Endometrial microvascular endothelial cells (primary cell): ENCODE results near the gene BPNT1. TPM values are rescaled to one million over a fixed set of nuclear protein-coding genes. Genes with fewer than 3 reads are reported as not detected.
"Not testable (repeated sequence)": the region's sequence is repeated elsewhere in the genome, so short reads cannot be mapped to it uniquely, and the experiment has no call there.

Experiments used
- in situ Hi-C: cut with HindIII; loops from 2 replicates; pipeline ENCODE4 v1.10.0; 2017; ENCODE audit warnings: low sequenced_read_pairs, low pct_unique_long_range_greater_than_20kb; ENCODE audit errors: inconsistent ontology term
- total RNA-seq: library from RNA; depleted of rRNA; stranded (reverse); fragments of >200 nt; gene quantifications from one replicate; pipeline ENCODE4 v1.2.3, GENCODE V29; 2015; ENCODE audit errors: inconsistent ontology term

The BPNT1 gene
- total RNA-seq, 1 donor from 2014 or later = 37.6 TPM

GRCh38 chr1:220092694-220093093, 3.1 kb upstream of the BPNT1 start:
- in situ Hi-C loops = no loop called here

- in situ Hi-C loops = not testable (repeated sequence)
Observed at GRCh38 chr1:220086261-220086686, 3.3 kb downstream of the BPNT1 start.

- in situ Hi-C loops = no loop called here
Observed at GRCh38 chr1:220084460-220084859, 5.1 kb downstream of the BPNT1 start.

- in situ Hi-C loops = no loop called here
Observed at GRCh38 chr1:220077887-220078286, 11.7 kb downstream of the BPNT1 start.

GRCh38 chr1:220076861-220077762, 12.5 kb downstream of the BPNT1 start:
- in situ Hi-C loops = no loop called here

GRCh38 chr1:220067269-220068204, 22.1 kb downstream of the BPNT1 start:
- in situ Hi-C loops = no loop called here

GRCh38 chr1:220062629-220063028, 27.0 kb downstream of the BPNT1 start:
- in situ Hi-C loops = no loop called here

GRCh38 chr1:220060876-220061275, 28.7 kb downstream of the BPNT1 start:
- in situ Hi-C loops = no loop called here

- in situ Hi-C loops = no loop called here
Observed at GRCh38 chr1:220056374-220056773, 33.2 kb downstream of the BPNT1 start.

GRCh38 chr1:220046052-220046930, 43.3 kb downstream of the BPNT1 start, which contains the start of gene EPRS1:
Gene EPRS1, minus strand, starts transcription at chr1:220046505. Its CDS starts 117 bp downstream, at chr1:220046388.
- in situ Hi-C loops = no loop called here

- in situ Hi-C loops = no loop called here
Observed at GRCh38 chr1:220045356-220046051, 44.1 kb downstream of the BPNT1 start.

GRCh38 chr1:220044678-220045355, 44.8 kb downstream of the BPNT1 start:
- in situ Hi-C loops = no loop called here

GRCh38 chr1:220043646-220044045, 45.9 kb downstream of the BPNT1 start:
- in situ Hi-C loops = no loop called here

GRCh38 chr1:220040028-220040596, 49.5 kb downstream of the BPNT1 start:
- in situ Hi-C loops = no loop called here

- in situ Hi-C loops = no loop called here
Observed at GRCh38 chr1:220038640-220039039, 50.9 kb downstream of the BPNT1 start.

GRCh38 chr1:220037810-220038209, 51.8 kb downstream of the BPNT1 start:
- in situ Hi-C loops = not testable (repeated sequence)

GRCh38 chr1:220032911-220033310, 56.7 kb downstream of the BPNT1 start:
- in situ Hi-C loops = no loop called here
